Skeletal muscle satellite cell (primary cell): ENCODE data around the gene BCL2.
A peak's percentile ranks its signal among the peaks of the same experiment; 100 is the strongest.
"Not testable (repeated sequence)": the region's sequence is repeated elsewhere in the genome, so short reads cannot be mapped to it uniquely, and the experiment has no call there.

Experiments
- H3K27me3 ChIP-seq: 2 replicates; pipeline ENCODE4 v1.7.0; 2013; ENCODE audit warnings: low read length; ENCODE audit not compliant: control insufficient read depth, insufficient read depth
- H3K36me3 ChIP-seq: 2 replicates; pipeline ENCODE4 v1.7.0; 2013; ENCODE audit warnings: mild to moderate bottlenecking, control low read depth, low read length; ENCODE audit not compliant: insufficient read depth
- H3K4me1 ChIP-seq: 2 replicates; pipeline ENCODE4 v1.7.0; 2013; ENCODE audit warnings: low read length; ENCODE audit not compliant: control insufficient read depth, insufficient read depth
- H3K4me2 ChIP-seq: 2 replicates; pipeline ENCODE4 v1.7.0; 2013; ENCODE audit warnings: mild to moderate bottlenecking, low read length
- H3K4me3 ChIP-seq: 2 replicates; pipeline ENCODE4 v1.7.0; 2013; ENCODE audit warnings: low read length
- H3K9ac ChIP-seq: 2 replicates; pipeline ENCODE4 v1.7.0; 2013; ENCODE audit warnings: mild to moderate bottlenecking, low read depth, low read length, moderate library complexity
- H3K9me3 ChIP-seq: replicated peaks from 2 replicates; pipeline ENCODE4 v1.7.0; 2013; ENCODE audit warnings: mild to moderate bottlenecking, control low read depth, low read length

The BCL2 gene

GRCh38 chr18:63210521-63210920 lies 109.0 kb downstream of the BCL2 start:
- Histone ChIP-seq H3K27me3 (peaks cover 33% of the 10 kb centered on the region), H3K4me3 (no peak overlapping the region), H3K9ac (no peak overlapping the region), H3K36me3 (no peaks in the 10 kb centered on the region), H3K9me3 (no peaks in the 10 kb centered on the region), H3K4me2 (no peak overlapping the region), H3K4me1 (no peaks in the 10 kb centered on the region)

GRCh38 chr18:63208676-63209075 lies 110.9 kb downstream of the BCL2 start:
- Histone ChIP-seq H3K4me3 (no peak overlapping the region), H3K9me3 (no peaks in the 10 kb centered on the region), H3K4me1 (no peaks in the 10 kb centered on the region), H3K9ac (no peak overlapping the region), H3K36me3 (no peaks in the 10 kb centered on the region), H3K4me2 (no peak overlapping the region), H3K27me3 (peaks cover 44% of the 10 kb centered on the region)

GRCh38 chr18:63207835-63208234 lies 111.7 kb downstream of the BCL2 start:
- Histone ChIP-seq H3K4me1 (no peaks in the 10 kb centered on the region), H3K27me3 (peaks cover 44% of the 10 kb centered on the region), H3K9me3 (no peaks in the 10 kb centered on the region), H3K9ac (no peak overlapping the region), H3K4me2 (no peak overlapping the region), H3K36me3 (no peaks in the 10 kb centered on the region), H3K4me3 (no peak overlapping the region)

- Histone ChIP-seq H3K36me3 (no peaks in the 10 kb centered on the region), H3K9ac (no peak overlapping the region), H3K27me3 (peaks cover 44% of the 10 kb centered on the region), H3K4me1 (no peaks in the 10 kb centered on the region), H3K4me3 (no peak overlapping the region), H3K4me2 (peak overlapping the region; percentile 53), H3K9me3 (no peaks in the 10 kb centered on the region)
Measured at GRCh38 chr18:63207143-63207790, 112.3 kb downstream of the BCL2 start.

- Histone ChIP-seq H3K9me3 (no peaks in the 10 kb centered on the region), H3K4me3 (no peak overlapping the region), H3K27me3 (peaks cover 44% of the 10 kb centered on the region), H3K4me2 (peak overlapping the region; percentile 53), H3K36me3 (no peaks in the 10 kb centered on the region), H3K9ac (no peak overlapping the region), H3K4me1 (no peaks in the 10 kb centered on the region)
Measured at GRCh38 chr18:63206433-63207142, 113.0 kb downstream of the BCL2 start.

GRCh38 chr18:63205791-63206252 lies 113.7 kb downstream of the BCL2 start:
- peaks cover 44% of the 10 kb centered on the region for H3K27me3 ChIP-seq
- no peaks in the 10 kb centered on the region for H3K36me3 ChIP-seq
- H3K4me1 ChIP-seq: no peaks in the 10 kb centered on the region
- no peaks in the 10 kb centered on the region for H3K9me3 ChIP-seq
- H3K9ac ChIP-seq: no peak overlapping the region
- H3K4me3 ChIP-seq: no peak overlapping the region
- no peak overlapping the region for H3K4me2 ChIP-seq

GRCh38 chr18:63203497-63203896 lies 116.1 kb downstream of the BCL2 start:
- Histone ChIP-seq H3K4me2 (no peak overlapping the region), H3K36me3 (no peaks in the 10 kb centered on the region), H3K9me3 (no peaks in the 10 kb centered on the region), H3K4me3 (no peak overlapping the region), H3K27me3 (peaks cover 28% of the 10 kb centered on the region), H3K9ac (no peak overlapping the region), H3K4me1 (no peaks in the 10 kb centered on the region)

- H3K27me3 ChIP-seq: peaks cover 24% of the 10 kb centered on the region
- no peaks in the 10 kb centered on the region for H3K36me3 ChIP-seq
- H3K4me1 ChIP-seq: no peaks in the 10 kb centered on the region
- no peak overlapping the region for H3K4me2 ChIP-seq
- H3K9me3 ChIP-seq: no peaks in the 10 kb centered on the region
- no peak overlapping the region for H3K4me3 ChIP-seq
- no peak overlapping the region for H3K9ac ChIP-seq
Measured at GRCh38 chr18:63202828-63203227, 116.7 kb downstream of the BCL2 start.

GRCh38 chr18:63201456-63201855 lies 118.1 kb downstream of the BCL2 start:
- not testable (repeated sequence) for H3K4me1 ChIP-seq
- H3K27me3 ChIP-seq: peaks cover 20% of the 10 kb centered on the region

GRCh38 chr18:63199743-63200241 lies 119.8 kb downstream of the BCL2 start:
- H3K4me1 ChIP-seq: no peaks in the 10 kb centered on the region
- H3K4me2 ChIP-seq: no peak overlapping the region
- H3K36me3 ChIP-seq: no peaks in the 10 kb centered on the region
- H3K4me3 ChIP-seq: no peak overlapping the region
- no peak overlapping the region for H3K9ac ChIP-seq
- H3K27me3 ChIP-seq: peaks cover 9% of the 10 kb centered on the region
- H3K9me3 ChIP-seq: no peaks in the 10 kb centered on the region

More at GRCh38 chr18:63201456-63201855, 118.1 kb downstream of the BCL2 start:
- H3K9ac ChIP-seq, H3K36me3 ChIP-seq, H3K4me2 ChIP-seq, H3K4me3 ChIP-seq, H3K9me3 ChIP-seq: not testable (repeated sequence)

- no peak overlapping the region for H3K4me3 ChIP-seq
- H3K4me2 ChIP-seq: no peak overlapping the region
- H3K4me1 ChIP-seq: no peaks in the 10 kb centered on the region
- no peak overlapping the region for H3K9ac ChIP-seq
- H3K9me3 ChIP-seq: no peaks in the 10 kb centered on the region
- peaks cover 3% of the 10 kb centered on the region for H3K27me3 ChIP-seq
- H3K36me3 ChIP-seq: no peaks in the 10 kb centered on the region
Measured at GRCh38 chr18:63198868-63199742, 120.5 kb downstream of the BCL2 start.
